Stomach (tissue), 4 donors: ENCODE results near the gene TRIM33.

Experiments
- EP300 ChIP-seq: sonication (generic); formaldehyde crosslinking; IDR thresholded peaks from one replicate; pipeline ENCODE4 v1.6.1; 2017; ENCODE audit warnings: antibody characterized with exemption
- POLR2A ChIP-seq, 4 donors: fragments of 450-650 bp; IDR thresholded peaks; one replicate each; pipeline ENCODE4 v1.6.1; 2016; ENCODE audit warnings: antibody characterized with exemption in 4 of 4, control low read depth in 2 of 4, mild to moderate bottlenecking in 1 of 4, moderate library complexity in 1 of 4
- TF ChIP-seq, protein P1 (sequence below), 7 experiments: fragments of 450-650 bp in 4 of 7; fragments of 200-600 bp in 3 of 7; sonication (generic) in 3 of 7; IDR thresholded peaks; one replicate each; pipeline ENCODE4 v1.5.1; 2016 to 2019; ENCODE audit warnings: antibody characterized with exemption in 7 of 7, control low read depth in 2 of 7, mild to moderate bottlenecking in 1 of 7

DNA sequence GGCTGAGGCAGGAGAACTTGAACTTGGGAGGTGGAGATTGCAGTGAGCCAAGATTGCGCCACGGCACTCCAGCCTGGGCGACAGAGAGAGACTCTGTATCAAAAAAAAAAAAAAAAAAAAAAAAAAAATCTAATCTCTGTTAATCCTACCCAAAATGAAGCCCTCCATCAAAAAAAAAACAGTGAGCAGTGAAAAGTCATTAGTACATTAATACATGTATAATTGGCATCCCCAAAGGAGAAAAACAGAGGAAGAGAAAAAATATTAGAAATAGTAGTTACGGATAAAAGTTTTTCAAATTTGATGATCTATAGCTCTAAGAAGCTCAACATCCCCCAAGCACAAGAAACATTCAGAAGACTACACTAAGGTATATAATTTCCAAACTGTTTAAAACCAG, 71.6 kb downstream of the TRIM33 start:
- TF ChIP-seq, protein P1, sequence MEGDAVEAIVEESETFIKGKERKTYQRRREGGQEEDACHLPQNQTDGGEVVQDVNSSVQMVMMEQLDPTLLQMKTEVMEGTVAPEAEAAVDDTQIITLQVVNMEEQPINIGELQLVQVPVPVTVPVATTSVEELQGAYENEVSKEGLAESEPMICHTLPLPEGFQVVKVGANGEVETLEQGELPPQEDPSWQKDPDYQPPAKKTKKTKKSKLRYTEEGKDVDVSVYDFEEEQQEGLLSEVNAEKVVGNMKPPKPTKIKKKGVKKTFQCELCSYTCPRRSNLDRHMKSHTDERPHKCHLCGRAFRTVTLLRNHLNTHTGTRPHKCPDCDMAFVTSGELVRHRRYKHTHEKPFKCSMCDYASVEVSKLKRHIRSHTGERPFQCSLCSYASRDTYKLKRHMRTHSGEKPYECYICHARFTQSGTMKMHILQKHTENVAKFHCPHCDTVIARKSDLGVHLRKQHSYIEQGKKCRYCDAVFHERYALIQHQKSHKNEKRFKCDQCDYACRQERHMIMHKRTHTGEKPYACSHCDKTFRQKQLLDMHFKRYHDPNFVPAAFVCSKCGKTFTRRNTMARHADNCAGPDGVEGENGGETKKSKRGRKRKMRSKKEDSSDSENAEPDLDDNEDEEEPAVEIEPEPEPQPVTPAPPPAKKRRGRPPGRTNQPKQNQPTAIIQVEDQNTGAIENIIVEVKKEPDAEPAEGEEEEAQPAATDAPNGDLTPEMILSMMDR (IDR thresholded peaks at IDR 0.05) = no peak
- TF ChIP-seq EP300 = no peak
- TF ChIP-seq POLR2A (IDR thresholded peaks at IDR 0.05) = no peak
